ENCODE measurements around the gene CROCC2. TPM values are rescaled to one million over a fixed set of nuclear protein-coding genes. Genes with fewer than 3 reads are reported as not detected.

The CROCC2 gene
- total and polyA plus RNA-seq, 11 donors: not detected

GRCh38 chr2:241029599-241030332 lies 123.6 kb downstream of the CROCC2 start:
- no peaks in the 10 kb centered on the region for H3K4me1 ChIP-seq
- H3K9me3 ChIP-seq: peaks cover 0 to 27% (median 18%) of the 10 kb centered on the region in 12 donors
- peaks cover 0 to 28% (median 2%) of the 10 kb centered on the region in 9 donors for H3K36me3 ChIP-seq
- WGBS, 4 donors: 88 to 97% (median 93%) methylated on average over 15 to 17 of the region's 17 CpGs
- no peaks in the 10 kb centered on the region for H3K27me3 ChIP-seq
- no peak overlapping the region for H3K4me3 ChIP-seq
- ATAC-seq (peak in 1 of 4 donors; percentile 19), DNase-seq (no peak)
- no peak overlapping the region for H3K27ac ChIP-seq
- TF ChIP-seq POLR2A (IDR thresholded peaks at IDR 0.05): no peak
- TF ChIP-seq CTCF (IDR thresholded peaks at IDR 0.05): no peak
- intact Hi-C loops (cut with DNase I): no loop called here

GRCh38 chr2:241030333-241030680 lies 124.2 kb downstream of the CROCC2 start:
- no peaks in the 10 kb centered on the region for H3K27me3 ChIP-seq
- no peak for TF ChIP-seq CTCF (IDR thresholded peaks at IDR 0.05)
- TF ChIP-seq POLR2A (IDR thresholded peaks at IDR 0.05): no peak
- DNase-seq: no peak
- 92 to 98% (median 96%) methylated on average over 15 of the region's 15 CpGs for WGBS, 4 donors
- H3K9me3 ChIP-seq: peaks cover 0 to 21% (median 14%) of the 10 kb centered on the region in 12 donors
- peaks cover 0 to under 1% (median 0%) of the 10 kb centered on the region in 12 donors for H3K4me1 ChIP-seq
- no peak overlapping the region for H3K27ac ChIP-seq
- intact Hi-C loops (cut with DNase I): no loop called here
- ATAC-seq: no peak
- H3K36me3 ChIP-seq: peaks cover 0 to 28% (median 2%) of the 10 kb centered on the region in 9 donors
- H3K4me3 ChIP-seq: no peak overlapping the region

- DNase-seq (no peak), ATAC-seq (no peak)
- Histone ChIP-seq H3K4me3 (no peak overlapping the region), H3K27me3 (no peaks in the 10 kb centered on the region), H3K9me3 (peaks cover 0 to 16% (median 8%) of the 10 kb centered on the region in 12 donors), H3K36me3 (peaks cover 0 to 28% (median 2%) of the 10 kb centered on the region in 9 donors), H3K27ac (no peak overlapping the region), H3K4me1 (peaks cover 0 to 4% (median 0%) of the 10 kb centered on the region in 12 donors)
- 94 to 97% (median 94%) methylated on average over 7 of the region's 7 CpGs for WGBS, 4 donors
- intact Hi-C loops (cut with DNase I): no loop called here
- TF ChIP-seq CTCF (IDR thresholded peaks at IDR 0.05) (no peak), POLR2A (IDR thresholded peaks at IDR 0.05) (no peak)
Measured at GRCh38 chr2:241030883-241031282, 124.7 kb downstream of the CROCC2 start.

GRCh38 chr2:241031436-241032165 lies 125.5 kb downstream of the CROCC2 start:
- Histone ChIP-seq H3K4me1 (peaks cover 0 to 11% (median 5%) of the 10 kb centered on the region in 12 donors), H3K9me3 (peaks cover 0 to 9% (median 1%) of the 10 kb centered on the region in 12 donors), H3K27ac (no peak overlapping the region), H3K4me3 (no peak overlapping the region), H3K36me3 (peaks cover 0 to 28% (median 2%) of the 10 kb centered on the region in 9 donors), H3K27me3 (no peaks in the 10 kb centered on the region)
- DNase-seq (no peak), ATAC-seq (no peak)
- 92 to 95% (median 94%) methylated on average over 20 of the region's 20 CpGs for WGBS, 4 donors
- no peak for TF ChIP-seq POLR2A (IDR thresholded peaks at IDR 0.05)
- TF ChIP-seq CTCF (IDR thresholded peaks at IDR 0.05): no peak
- intact Hi-C loops (cut with DNase I): no loop called here

Measured in heart left ventricle (tissue), 16 donors.